WI38 (cell line): ENCODE measurements around the gene ZNF14.

Source experiments
- H3K4me3 ChIP-seq: 2 replicates; pipeline ENCODE4 v1.5.1; 2011; ENCODE audit warnings: low read depth, mild to moderate bottlenecking, control low read depth, low read length
- CTCF ChIP-seq: IDR thresholded peaks from 2 replicates; pipeline ENCODE4 v1.5.1; 2012; ENCODE audit warnings: low read depth, mild to moderate bottlenecking, control low read depth, low read length

ZNF14 gene

GRCh38 chr19:19758164-19758563 lies 25.3 kb upstream of the ZNF14 start:
- TF ChIP-seq CTCF, result no peak
- no peak overlapping the region for H3K4me3 ChIP-seq

GRCh38 chr19:19752760-19753403 lies 20.0 kb upstream of the ZNF14 start:
- no peak for TF ChIP-seq CTCF
- H3K4me3 ChIP-seq, result no peak overlapping the region

GRCh38 chr19:19751846-19752245 lies 18.9 kb upstream of the ZNF14 start:
- H3K4me3 ChIP-seq, result no peak overlapping the region
- TF ChIP-seq CTCF, result no peak

- TF ChIP-seq CTCF, result no peak
- H3K4me3 ChIP-seq, result no peak overlapping the region
These were observed 18.2 kb upstream of the ZNF14 start for GRCh38 chr19:19750842-19751790.

- no peak for TF ChIP-seq CTCF
- no peak overlapping the region for H3K4me3 ChIP-seq
These were observed 17.3 kb upstream of the ZNF14 start for GRCh38 chr19:19749908-19750841.

DNA sequence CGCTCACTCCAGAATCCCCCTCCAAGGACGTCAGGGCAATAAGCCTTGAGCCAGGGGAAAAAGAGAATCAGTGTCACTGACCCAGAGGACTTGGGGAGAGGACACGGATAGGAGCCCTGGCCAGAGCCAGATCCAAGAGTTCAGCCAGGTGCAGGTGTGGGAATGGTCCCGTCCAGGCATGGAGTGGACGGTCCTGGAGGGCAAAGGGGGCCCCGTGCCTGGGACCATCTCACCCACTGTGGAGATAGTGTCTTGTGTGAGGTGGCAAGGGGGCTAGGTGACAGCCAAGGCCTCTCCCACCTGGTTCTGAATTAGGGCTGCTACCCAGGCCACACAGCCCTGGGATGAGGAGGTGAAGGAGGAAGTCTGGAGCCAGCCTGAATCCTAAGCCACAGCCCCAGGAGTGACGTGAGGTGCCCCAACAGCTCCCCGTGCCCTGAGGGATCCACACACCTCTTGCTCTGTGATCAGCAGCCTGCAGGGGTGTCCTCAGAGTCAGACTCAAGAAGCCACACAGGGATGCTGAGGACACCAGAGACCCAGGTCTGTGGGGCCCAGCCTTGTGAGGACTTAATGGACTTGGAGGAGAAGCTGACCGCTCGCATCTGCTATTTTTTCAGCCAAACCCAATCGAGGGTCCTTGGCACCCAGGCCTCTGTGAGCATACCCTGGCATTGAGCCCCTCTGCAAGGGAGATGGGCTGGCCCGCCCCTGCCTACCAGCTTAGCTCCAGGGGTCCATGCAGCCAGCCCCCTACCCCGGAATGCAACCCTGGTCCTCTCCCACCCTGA lies 16.4 kb upstream of the ZNF14 start:
- no peak for TF ChIP-seq CTCF
- no peak overlapping the region for H3K4me3 ChIP-seq
